ENCODE measurements around the gene MYO7A.

Gene MYO7A

DNA sequence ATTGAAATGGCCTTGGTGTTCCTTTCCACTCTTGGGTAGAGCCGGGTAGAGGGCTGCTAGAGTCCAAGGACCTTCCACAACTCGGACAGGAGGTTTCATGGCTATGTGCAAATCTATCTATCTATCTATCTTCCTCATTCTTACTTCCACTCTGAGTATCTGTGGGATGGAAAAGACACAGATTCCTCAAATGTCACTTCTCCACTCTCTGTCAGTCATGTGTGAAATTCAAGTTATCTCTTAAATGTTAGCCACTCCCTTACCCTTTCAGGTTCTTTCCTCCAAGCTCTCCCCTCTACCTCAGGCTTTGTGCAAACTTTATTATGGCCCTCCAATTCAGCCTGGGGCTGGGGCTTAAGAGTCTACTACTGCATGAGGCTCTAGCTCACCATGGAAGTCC, 89.1 kb downstream of the MYO7A start:
- H3K9me3 ChIP-seq (ENCODE audit: control insufficient read depth, low read length) = no peaks in the 10 kb centered on the region
- H2BK5ac ChIP-seq (ENCODE audit: low read depth, low read length, poor library complexity, severe bottlenecking) = no peak overlapping the region
- no peak overlapping the region for H3K23ac ChIP-seq (ENCODE audit: low read length in 2 of 2)
- H3K18ac ChIP-seq (ENCODE audit: low read depth in 1 of 2, low read length in 2 of 2) = no peak overlapping the region
- no peak for DNase-seq
- no peak overlapping the region for H2AFZ ChIP-seq (ENCODE audit: low read depth, low read length)
- no peaks in the 10 kb centered on the region for H3K79me1 ChIP-seq (replicated peaks; ENCODE audit: low read length, poor library complexity, severe bottlenecking)
- no peak overlapping the region for H3K4ac ChIP-seq (ENCODE audit: low read depth in 1 of 2, low read length in 2 of 2)
- H3K14ac ChIP-seq (ENCODE audit: low read length in 2 of 2) = no peak overlapping the region
- H2AK5ac ChIP-seq (ENCODE audit: low read length, severe bottlenecking) = no peak overlapping the region
- no peaks in the 10 kb centered on the region for H3K4me1 ChIP-seq (ENCODE audit: control insufficient read depth, insufficient read depth, low read depth, low read length)
- H3K27me3 ChIP-seq (ENCODE audit: control insufficient read depth in 1 of 2, insufficient read depth in 1 of 2, low read length in 2 of 2) = peaks cover 0 to 20% of the 10 kb centered on the region in 2 experiments
- no peak overlapping the region for H4K91ac ChIP-seq (ENCODE audit: low read length)
- no peak overlapping the region for H3K4me2 ChIP-seq (ENCODE audit: low read length, poor library complexity, severe bottlenecking)
- no peak overlapping the region for H3K9ac ChIP-seq (ENCODE audit: low read length)
- H2BK12ac ChIP-seq (ENCODE audit: low read length in 2 of 2) = no peak overlapping the region
- 86% methylated on average over 1 of the region's 2 CpGs for WGBS
- no peak overlapping the region for H3K4me3 ChIP-seq (ENCODE audit: insufficient read depth in 1 of 2, low read depth in 1 of 2, low read length in 2 of 2)
- no peak overlapping the region for H2BK15ac ChIP-seq (ENCODE audit: low read depth, poor library complexity, severe bottlenecking)
- H2BK120ac ChIP-seq (ENCODE audit: low read depth, low read length) = no peak overlapping the region
- H4K8ac ChIP-seq (ENCODE audit: low read length) = no peak overlapping the region
- H3K36me3 ChIP-seq (ENCODE audit: control insufficient read depth in 1 of 2, insufficient read depth in 2 of 2, low read depth in 1 of 2, low read length in 2 of 2) = no peaks in the 10 kb centered on the region
- no peak overlapping the region for H3K27ac ChIP-seq (ENCODE audit: low read length, poor library complexity, severe bottlenecking)

DNA sequence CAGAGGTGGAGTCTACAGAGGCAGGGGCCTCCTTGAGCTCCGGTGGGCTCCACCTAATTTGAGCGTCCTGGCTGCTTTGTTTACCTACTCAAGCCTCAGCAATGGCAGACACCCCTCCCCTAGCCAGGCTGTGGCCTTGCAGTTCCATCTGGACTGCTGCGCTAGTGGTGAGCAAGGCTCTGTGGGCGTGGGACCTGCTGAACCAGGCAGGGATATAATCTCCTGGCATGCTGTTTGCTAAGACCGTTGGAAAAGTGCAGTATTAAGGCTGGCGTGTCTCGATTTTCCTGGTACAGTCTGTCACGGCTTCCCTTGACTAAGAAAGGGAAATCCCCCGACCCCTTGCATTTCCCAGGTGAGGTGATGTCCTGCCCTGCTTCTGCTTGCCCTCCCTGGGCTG, 95.8 kb downstream of the MYO7A start:
- H4K91ac ChIP-seq (ENCODE audit: low read length) = no peak overlapping the region
- H3K4me2 ChIP-seq (ENCODE audit: low read length, poor library complexity, severe bottlenecking) = no peak overlapping the region
- H2AFZ ChIP-seq (ENCODE audit: low read depth, low read length) = no peak overlapping the region
- WGBS = 76% methylated on average over 9 of the region's 9 CpGs
- no peak overlapping the region for H2BK15ac ChIP-seq (ENCODE audit: low read depth, poor library complexity, severe bottlenecking)
- no peak overlapping the region for H2BK12ac ChIP-seq (ENCODE audit: low read length in 2 of 2)
- no peak overlapping the region for H3K27ac ChIP-seq (ENCODE audit: low read length, poor library complexity, severe bottlenecking)
- H3K4ac ChIP-seq (ENCODE audit: low read depth in 1 of 2, low read length in 2 of 2) = no peak overlapping the region
- no peak overlapping the region for H3K23ac ChIP-seq (ENCODE audit: low read length in 2 of 2)
- no peak overlapping the region for H3K4me3 ChIP-seq (ENCODE audit: insufficient read depth in 1 of 2, low read depth in 1 of 2, low read length in 2 of 2)
- H2AK5ac ChIP-seq (ENCODE audit: low read length, severe bottlenecking) = no peak overlapping the region
- H3K9me3 ChIP-seq (ENCODE audit: control insufficient read depth, low read length) = peaks cover 4% of the 10 kb centered on the region
- no peak overlapping the region for H4K8ac ChIP-seq (ENCODE audit: low read length)
- H2BK5ac ChIP-seq (ENCODE audit: low read depth, low read length, poor library complexity, severe bottlenecking) = no peak overlapping the region
- no peaks in the 10 kb centered on the region for H3K4me1 ChIP-seq (ENCODE audit: control insufficient read depth, insufficient read depth, low read depth, low read length)
- no peak overlapping the region for H2BK120ac ChIP-seq (ENCODE audit: low read depth, low read length)
- H3K14ac ChIP-seq (ENCODE audit: low read length in 2 of 2) = no peak overlapping the region
- no peaks in the 10 kb centered on the region for H3K36me3 ChIP-seq (ENCODE audit: control insufficient read depth in 1 of 2, insufficient read depth in 2 of 2, low read depth in 1 of 2, low read length in 2 of 2)
- H3K27me3 ChIP-seq (ENCODE audit: control insufficient read depth in 1 of 2, insufficient read depth in 1 of 2, low read length in 2 of 2) = peaks cover 2 to 5% of the 10 kb centered on the region in 2 experiments
- H3K18ac ChIP-seq (ENCODE audit: low read depth in 1 of 2, low read length in 2 of 2) = no peak overlapping the region
- H3K9ac ChIP-seq (ENCODE audit: low read length) = no peak overlapping the region
- DNase-seq = no peak
- no peaks in the 10 kb centered on the region for H3K79me1 ChIP-seq (replicated peaks; ENCODE audit: low read length, poor library complexity, severe bottlenecking)

- peaks cover 4% of the 10 kb centered on the region for H3K9me3 ChIP-seq (ENCODE audit: control insufficient read depth, low read length)
- H4K8ac ChIP-seq (ENCODE audit: low read length) = no peak overlapping the region
- no peak overlapping the region for H3K23ac ChIP-seq (ENCODE audit: low read length in 2 of 2)
- H2BK120ac ChIP-seq (ENCODE audit: low read depth, low read length) = no peak overlapping the region
- H3K4me2 ChIP-seq (ENCODE audit: low read length, poor library complexity, severe bottlenecking) = no peak overlapping the region
- 86% methylated on average over 5 of the region's 5 CpGs for WGBS
- H2AK5ac ChIP-seq (ENCODE audit: low read length, severe bottlenecking) = no peak overlapping the region
- no peaks in the 10 kb centered on the region for H3K79me1 ChIP-seq (replicated peaks; ENCODE audit: low read length, poor library complexity, severe bottlenecking)
- no peak overlapping the region for H3K14ac ChIP-seq (ENCODE audit: low read length in 2 of 2)
- H3K4me1 ChIP-seq (ENCODE audit: control insufficient read depth, insufficient read depth, low read depth, low read length) = no peaks in the 10 kb centered on the region
- H2AFZ ChIP-seq (ENCODE audit: low read depth, low read length) = no peak overlapping the region
- H3K4ac ChIP-seq (ENCODE audit: low read depth in 1 of 2, low read length in 2 of 2) = no peak overlapping the region
- no peak overlapping the region for H2BK5ac ChIP-seq (ENCODE audit: low read depth, low read length, poor library complexity, severe bottlenecking)
- no peaks in the 10 kb centered on the region for H3K27me3 ChIP-seq (ENCODE audit: control insufficient read depth in 1 of 2, insufficient read depth in 1 of 2, low read length in 2 of 2)
- H2BK15ac ChIP-seq (ENCODE audit: low read depth, poor library complexity, severe bottlenecking) = no peak overlapping the region
- no peak for DNase-seq
- H3K9ac ChIP-seq (ENCODE audit: low read length) = no peak overlapping the region
- H4K91ac ChIP-seq (ENCODE audit: low read length) = no peak overlapping the region
- H2BK12ac ChIP-seq (ENCODE audit: low read length in 2 of 2) = no peak overlapping the region
- H3K4me3 ChIP-seq (ENCODE audit: insufficient read depth in 1 of 2, low read depth in 1 of 2, low read length in 2 of 2) = no peak overlapping the region
- H3K27ac ChIP-seq (ENCODE audit: low read length, poor library complexity, severe bottlenecking) = no peak overlapping the region
- H3K36me3 ChIP-seq (ENCODE audit: control insufficient read depth in 1 of 2, insufficient read depth in 2 of 2, low read depth in 1 of 2, low read length in 2 of 2) = no peaks in the 10 kb centered on the region
- H3K18ac ChIP-seq (ENCODE audit: low read depth in 1 of 2, low read length in 2 of 2) = no peak overlapping the region
Measured at GRCh38 chr11:77230878-77231605, 103.0 kb downstream of the MYO7A start.

GRCh38 chr11:77231800-77232199, 103.8 kb downstream of the MYO7A start:
- Histone ChIP-seq H3K4me1 (ENCODE audit: control insufficient read depth, insufficient read depth, low read depth, low read length) (no peaks in the 10 kb centered on the region), H2AFZ (ENCODE audit: low read depth, low read length) (no peak overlapping the region), H3K79me1 (replicated peaks; ENCODE audit: low read length, poor library complexity, severe bottlenecking) (no peaks in the 10 kb centered on the region), H3K36me3 (ENCODE audit: control insufficient read depth in 1 of 2, insufficient read depth in 2 of 2, low read depth in 1 of 2, low read length in 2 of 2) (no peaks in the 10 kb centered on the region), H4K91ac (ENCODE audit: low read length) (no peak overlapping the region), H2AK5ac (ENCODE audit: low read length, severe bottlenecking) (no peak overlapping the region), H3K27ac (ENCODE audit: low read length, poor library complexity, severe bottlenecking) (no peak overlapping the region), H3K4me3 (ENCODE audit: insufficient read depth in 1 of 2, low read depth in 1 of 2, low read length in 2 of 2) (no peak overlapping the region), H3K23ac (ENCODE audit: low read length in 2 of 2) (no peak overlapping the region), H2BK12ac (ENCODE audit: low read length in 2 of 2) (no peak overlapping the region), H4K8ac (ENCODE audit: low read length) (no peak overlapping the region), H2BK120ac (ENCODE audit: low read depth, low read length) (no peak overlapping the region), H2BK15ac (ENCODE audit: low read depth, poor library complexity, severe bottlenecking) (no peak overlapping the region), H3K9me3 (ENCODE audit: control insufficient read depth, low read length) (no peaks in the 10 kb centered on the region), H3K9ac (ENCODE audit: low read length) (no peak overlapping the region), H3K4ac (ENCODE audit: low read depth in 1 of 2, low read length in 2 of 2) (no peak overlapping the region), H3K27me3 (ENCODE audit: control insufficient read depth in 1 of 2, insufficient read depth in 1 of 2, low read length in 2 of 2) (no peaks in the 10 kb centered on the region), H3K4me2 (ENCODE audit: low read length, poor library complexity, severe bottlenecking) (no peak overlapping the region), H3K14ac (ENCODE audit: low read length in 2 of 2) (no peak overlapping the region), H3K18ac (ENCODE audit: low read depth in 1 of 2, low read length in 2 of 2) (no peak overlapping the region), H2BK5ac (ENCODE audit: low read depth, low read length, poor library complexity, severe bottlenecking) (no peak overlapping the region)
- 78% methylated on average over 1 of the region's 1 CpG for WGBS
- DNase-seq = no peak

Measured in mesenchymal stem cell (in vitro differentiated cells and primary cell).